ENCODE results near the gene CEPT1. TPM values are rescaled to one million over a fixed set of nuclear protein-coding genes. Genes with fewer than 3 reads are reported as not detected.

The CEPT1 gene
- total and polyA plus RNA-seq, 8 donors, result 4.6 to 71.4 (median 13.5) TPM

DNA sequence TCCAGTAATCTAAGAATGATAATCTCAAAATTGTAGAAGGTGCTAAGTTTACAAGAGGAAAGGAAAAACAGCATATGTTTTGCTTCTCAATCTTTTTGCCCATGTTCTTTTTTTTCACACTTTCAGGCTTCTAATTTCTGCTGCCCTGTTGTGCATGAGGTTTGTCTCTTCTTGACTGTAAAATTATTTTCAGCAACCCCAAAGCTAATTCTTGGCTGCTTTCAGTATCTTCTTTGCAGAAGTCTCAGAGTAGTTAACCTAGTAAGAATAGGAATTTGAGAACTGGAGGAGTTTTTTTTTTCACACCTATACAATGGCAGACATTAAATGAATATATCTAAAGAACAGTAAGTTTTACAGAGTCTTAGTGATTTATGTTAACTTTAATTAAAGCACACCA, 34.0 kb downstream of the CEPT1 start:
- Histone ChIP-seq H3K9me3 (no peaks in the 10 kb centered on the region), H3K36me3 (peaks cover 3 to 63% (median 63%) of the 10 kb centered on the region in 4 donors), H3K27me3 (no peaks in the 10 kb centered on the region), H3K27ac (no peak overlapping the region), H3K4me1 (peaks cover 0 to 8% (median under 1%) of the 10 kb centered on the region in 4 donors), H3K4me3 (no peak overlapping the region)
- TF ChIP-seq POLR2A (IDR thresholded peaks at IDR 0.05) (no peak), POLR2AphosphoS5 (IDR thresholded peaks at IDR 0.05) (no peak), EP300 (IDR thresholded peaks at IDR 0.05) (no peak), CTCF (IDR thresholded peaks at IDR 0.05) (no peak)
- no peak for DNase-seq
- intact Hi-C loops (cut with DNase I; ENCODE audit: low total_unique reads), result no loop called here

- WGBS, 5 donors, result 85 to 94% (median 90%) methylated on average over 3 of the region's 3 CpGs
These were observed 35.3 kb downstream of the CEPT1 start for GRCh38 chr1:111175349-111175748.

GRCh38 chr1:111176678-111177077, 36.7 kb downstream of the CEPT1 start:
- Histone ChIP-seq H3K27me3 (no peaks in the 10 kb centered on the region), H3K4me3 (no peak overlapping the region), H3K9me3 (no peaks in the 10 kb centered on the region), H3K4me1 (no peaks in the 10 kb centered on the region), H3K36me3 (peaks cover 3 to 68% (median 63%) of the 10 kb centered on the region in 4 donors), H3K27ac (no peak overlapping the region)
- 15 to 54% (median 38%) methylated on average over 1 of the region's 1 CpG for WGBS, 5 donors
- no peak for DNase-seq
- TF ChIP-seq EP300 (IDR thresholded peaks at IDR 0.05) (no peak), POLR2AphosphoS5 (IDR thresholded peaks at IDR 0.05) (no peak), POLR2A (IDR thresholded peaks at IDR 0.05) (no peak), CTCF (IDR thresholded peaks at IDR 0.05) (no peak)
- intact Hi-C loops (cut with DNase I; ENCODE audit: low total_unique reads), result no loop called here

More at GRCh38 chr1:111175349-111175748, 35.3 kb downstream of the CEPT1 start:
- no peak for DNase-seq
- peaks cover 3 to 68% (median 64%) of the 10 kb centered on the region in 4 donors for H3K36me3 ChIP-seq
- H3K4me3 ChIP-seq, result no peak overlapping the region
- no peaks in the 10 kb centered on the region for H3K9me3 ChIP-seq
- no peak overlapping the region for H3K27ac ChIP-seq
- H3K4me1 ChIP-seq, result no peaks in the 10 kb centered on the region
- TF ChIP-seq POLR2AphosphoS5 (IDR thresholded peaks at IDR 0.05), result no peak
- TF ChIP-seq EP300 (IDR thresholded peaks at IDR 0.05), result no peak
- TF ChIP-seq POLR2A (IDR thresholded peaks at IDR 0.05), result no peak
- no peak for TF ChIP-seq CTCF (IDR thresholded peaks at IDR 0.05)
- no peaks in the 10 kb centered on the region for H3K27me3 ChIP-seq
- intact Hi-C loops (cut with DNase I; ENCODE audit: low total_unique reads), result no loop called here

GRCh38 chr1:111179968-111180533, 40.0 kb downstream of the CEPT1 start:
- TF ChIP-seq CTCF (IDR thresholded peaks at IDR 0.05) (no peak), POLR2A (IDR thresholded peaks at IDR 0.05) (no peak), POLR2AphosphoS5 (IDR thresholded peaks at IDR 0.05) (no peak), EP300 (IDR thresholded peaks at IDR 0.05) (no peak)
- no peaks in the 10 kb centered on the region for H3K9me3 ChIP-seq
- intact Hi-C loops (cut with DNase I; ENCODE audit: low total_unique reads), result no loop called here

More at GRCh38 chr1:111179968-111180533, 40.0 kb downstream of the CEPT1 start:
- DNase-seq, result no peak
- H3K36me3 ChIP-seq, result peaks cover 3 to 73% (median 64%) of the 10 kb centered on the region in 4 donors
- no peaks in the 10 kb centered on the region for H3K27me3 ChIP-seq
- no peak overlapping the region for H3K4me3 ChIP-seq
- peaks cover 0 to 4% (median 0%) of the 10 kb centered on the region in 4 donors for H3K4me1 ChIP-seq
- no peak overlapping the region for H3K27ac ChIP-seq
